ENCODE results near the gene BCAS1.

The BCAS1 gene

DNA sequence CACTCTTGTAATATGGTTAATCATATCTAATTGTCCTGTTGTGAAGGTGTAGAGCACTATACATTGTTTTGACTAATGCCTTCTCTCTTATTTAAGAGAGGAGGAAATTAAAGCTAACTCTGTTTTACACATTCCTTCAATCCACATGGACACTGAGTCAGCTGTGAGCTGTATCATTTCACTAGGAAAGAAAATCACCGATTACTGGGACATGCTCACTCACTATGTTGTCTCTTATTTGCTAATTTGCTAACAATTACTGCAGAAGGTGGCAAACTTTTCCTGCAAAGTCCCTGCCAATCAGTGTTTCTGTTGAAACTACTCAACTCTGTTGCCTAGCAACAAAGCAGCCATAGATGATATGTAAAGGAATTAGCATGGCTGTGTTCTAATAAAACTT is 98.2 kb downstream of the BCAS1 start:
- no peak overlapping the region for H3K56ac ChIP-seq (ENCODE audit: low read length)
- H4K8ac ChIP-seq (ENCODE audit: low read depth, low read length): no peak overlapping the region
- H3K27ac ChIP-seq (ENCODE audit: low read depth, low read length): no peak overlapping the region
- no peaks in the 10 kb centered on the region for H3K27me3 ChIP-seq (ENCODE audit: insufficient read depth, low read length, poor library complexity)
- H2AK5ac ChIP-seq (ENCODE audit: low read length): no peak overlapping the region
- no peak overlapping the region for H3K4me3 ChIP-seq (ENCODE audit: low read length)
- DNase-seq: peak; percentile 42
- no CpG with 5 or more reads among the region's 1 CpG for WGBS (ENCODE audit: extremely low coverage, insufficient coverage, low lambda C conversion rate)
- no peak overlapping the region for H2BK15ac ChIP-seq (replicated peaks; ENCODE audit: low read depth)
- H3K79me1 ChIP-seq (ENCODE audit: low read length): no peaks in the 10 kb centered on the region
- no peak overlapping the region for H3K4ac ChIP-seq (ENCODE audit: low read depth, low read length)
- H3K23ac ChIP-seq (ENCODE audit: low read length): no peak overlapping the region
- no peak overlapping the region for H4K5ac ChIP-seq (ENCODE audit: low read length)
- H2BK120ac ChIP-seq (ENCODE audit: low read depth, low read length): no peak overlapping the region
- no peak overlapping the region for H3K18ac ChIP-seq (ENCODE audit: low read length)
- H3K4me2 ChIP-seq (ENCODE audit: low read length): no peak overlapping the region
- H2BK5ac ChIP-seq (ENCODE audit: low read length): no peak overlapping the region
- H3K9ac ChIP-seq (ENCODE audit: low read length): no peak overlapping the region
- H3K79me2 ChIP-seq (ENCODE audit: control insufficient read depth, insufficient read depth, low read length): no peaks in the 10 kb centered on the region
- H3K36me3 ChIP-seq (ENCODE audit: control insufficient read depth, insufficient read depth, low read length): no peaks in the 10 kb centered on the region
- no peaks in the 10 kb centered on the region for H3K4me1 ChIP-seq (ENCODE audit: control insufficient read depth, low read depth, low read length)

DNA sequence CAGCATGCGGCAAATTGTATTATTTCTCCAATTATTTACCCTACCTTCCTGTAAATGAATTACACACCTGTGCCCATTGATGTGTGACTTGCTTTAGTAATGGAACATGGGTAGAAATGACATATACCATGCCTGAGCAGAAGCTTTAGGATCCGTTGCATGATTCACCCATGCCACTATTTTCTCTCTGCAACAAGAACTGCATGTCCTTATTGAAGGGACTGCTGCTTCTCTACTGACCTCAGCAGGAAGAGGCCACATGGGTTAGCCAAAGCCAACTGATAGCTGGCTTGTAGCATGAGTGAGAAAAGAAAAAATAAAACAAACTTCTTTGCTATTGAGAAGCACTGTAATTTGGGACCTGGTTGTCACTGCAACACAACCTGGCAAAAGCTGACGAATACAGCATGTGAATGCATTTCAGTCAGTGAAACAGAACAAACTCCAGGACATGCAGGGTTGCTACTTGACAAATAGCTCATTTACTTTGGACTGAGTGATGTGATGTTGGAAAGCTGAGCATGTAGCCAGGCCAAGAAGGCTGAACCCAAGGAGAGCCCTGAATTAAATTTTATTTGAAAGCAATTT is 99.2 kb downstream of the BCAS1 start:
- H2BK120ac ChIP-seq (ENCODE audit: low read depth, low read length): no peak overlapping the region
- H3K23ac ChIP-seq (ENCODE audit: low read length): no peak overlapping the region
- H3K4me2 ChIP-seq (ENCODE audit: low read length): no peak overlapping the region
- no peak overlapping the region for H3K27ac ChIP-seq (ENCODE audit: low read depth, low read length)
- H3K18ac ChIP-seq (ENCODE audit: low read length): no peak overlapping the region
- no peak for DNase-seq
- H3K36me3 ChIP-seq (ENCODE audit: control insufficient read depth, insufficient read depth, low read length): no peaks in the 10 kb centered on the region
- H3K4me3 ChIP-seq (ENCODE audit: low read length): no peak overlapping the region
- no CpG with 5 or more reads among the region's 3 CpGs for WGBS (ENCODE audit: extremely low coverage, insufficient coverage, low lambda C conversion rate)
- no peak overlapping the region for H4K8ac ChIP-seq (ENCODE audit: low read depth, low read length)
- no peak overlapping the region for H2BK5ac ChIP-seq (ENCODE audit: low read length)
- H3K9ac ChIP-seq (ENCODE audit: low read length): no peak overlapping the region
- H3K4me1 ChIP-seq (ENCODE audit: control insufficient read depth, low read depth, low read length): no peaks in the 10 kb centered on the region
- no peaks in the 10 kb centered on the region for H3K79me1 ChIP-seq (ENCODE audit: low read length)
- H4K5ac ChIP-seq (ENCODE audit: low read length): no peak overlapping the region
- H3K79me2 ChIP-seq (ENCODE audit: control insufficient read depth, insufficient read depth, low read length): no peaks in the 10 kb centered on the region
- H3K27me3 ChIP-seq (ENCODE audit: insufficient read depth, low read length, poor library complexity): no peaks in the 10 kb centered on the region
- no peak overlapping the region for H3K56ac ChIP-seq (ENCODE audit: low read length)
- H2AK5ac ChIP-seq (ENCODE audit: low read length): no peak overlapping the region
- H3K4ac ChIP-seq (ENCODE audit: low read depth, low read length): no peak overlapping the region
- H2BK15ac ChIP-seq (replicated peaks; ENCODE audit: low read depth): no peak overlapping the region

- Histone ChIP-seq H3K4ac (ENCODE audit: low read depth, low read length) (no peak overlapping the region), H2BK120ac (ENCODE audit: low read depth, low read length) (no peak overlapping the region), H3K23ac (ENCODE audit: low read length) (no peak overlapping the region), H3K27ac (ENCODE audit: low read depth, low read length) (no peak overlapping the region), H3K79me1 (ENCODE audit: low read length) (no peaks in the 10 kb centered on the region), H3K4me3 (ENCODE audit: low read length) (no peak overlapping the region), H4K5ac (ENCODE audit: low read length) (no peak overlapping the region), H3K36me3 (ENCODE audit: control insufficient read depth, insufficient read depth, low read length) (no peaks in the 10 kb centered on the region), H3K4me2 (ENCODE audit: low read length) (no peak overlapping the region), H3K56ac (ENCODE audit: low read length) (no peak overlapping the region), H3K9ac (ENCODE audit: low read length) (no peak overlapping the region), H3K79me2 (ENCODE audit: control insufficient read depth, insufficient read depth, low read length) (no peaks in the 10 kb centered on the region), H2BK15ac (replicated peaks; ENCODE audit: low read depth) (no peak overlapping the region), H3K18ac (ENCODE audit: low read length) (no peak overlapping the region), H3K27me3 (ENCODE audit: insufficient read depth, low read length, poor library complexity) (no peaks in the 10 kb centered on the region), H2BK5ac (ENCODE audit: low read length) (no peak overlapping the region), H2AK5ac (ENCODE audit: low read length) (no peak overlapping the region), H4K8ac (ENCODE audit: low read depth, low read length) (no peak overlapping the region), H3K4me1 (ENCODE audit: control insufficient read depth, low read depth, low read length) (no peaks in the 10 kb centered on the region)
- no peak for DNase-seq
- WGBS (ENCODE audit: extremely low coverage, insufficient coverage, low lambda C conversion rate): no CpG with 5 or more reads among the region's 2 CpGs
Observed at GRCh38 chr20:53970232-53970631, 100.2 kb downstream of the BCAS1 start.

DNA sequence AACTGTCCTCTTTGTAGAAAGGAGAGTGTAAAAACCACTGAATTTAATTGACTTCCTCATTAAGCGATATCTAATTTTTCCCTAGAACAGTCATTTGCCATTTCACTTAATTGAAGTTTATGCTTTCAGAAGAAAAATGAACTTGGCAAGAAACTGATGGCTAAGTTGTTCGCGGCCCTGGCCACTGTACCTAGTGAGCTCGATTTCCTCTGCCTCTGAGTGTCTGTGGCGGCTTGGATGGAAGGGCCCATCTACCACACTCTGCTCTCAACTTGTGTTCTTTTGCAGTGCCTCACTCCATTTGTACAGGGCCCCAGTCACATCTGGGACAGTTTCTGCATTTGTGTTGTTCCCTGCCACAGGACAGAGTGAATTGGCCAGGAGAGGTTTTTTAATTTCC is 102.9 kb downstream of the BCAS1 start:
- Histone ChIP-seq H3K9ac (ENCODE audit: low read length) (no peak overlapping the region), H3K36me3 (ENCODE audit: control insufficient read depth, insufficient read depth, low read length) (no peaks in the 10 kb centered on the region), H2BK5ac (ENCODE audit: low read length) (no peak overlapping the region), H3K23ac (ENCODE audit: low read length) (no peak overlapping the region), H3K79me1 (ENCODE audit: low read length) (no peaks in the 10 kb centered on the region), H3K79me2 (ENCODE audit: control insufficient read depth, insufficient read depth, low read length) (no peaks in the 10 kb centered on the region), H2BK120ac (ENCODE audit: low read depth, low read length) (no peak overlapping the region), H3K4me1 (ENCODE audit: control insufficient read depth, low read depth, low read length) (no peaks in the 10 kb centered on the region), H3K4me2 (ENCODE audit: low read length) (no peak overlapping the region), H3K27ac (ENCODE audit: low read depth, low read length) (no peak overlapping the region), H4K8ac (ENCODE audit: low read depth, low read length) (no peak overlapping the region), H4K5ac (ENCODE audit: low read length) (no peak overlapping the region), H2AK5ac (ENCODE audit: low read length) (no peak overlapping the region), H3K56ac (ENCODE audit: low read length) (no peak overlapping the region), H3K27me3 (ENCODE audit: insufficient read depth, low read length, poor library complexity) (no peaks in the 10 kb centered on the region), H3K18ac (ENCODE audit: low read length) (no peak overlapping the region), H2BK15ac (replicated peaks; ENCODE audit: low read depth) (no peak overlapping the region), H3K4ac (ENCODE audit: low read depth, low read length) (no peak overlapping the region), H3K4me3 (ENCODE audit: low read length) (no peak overlapping the region)
- DNase-seq: no peak
- WGBS (ENCODE audit: extremely low coverage, insufficient coverage, low lambda C conversion rate): no CpG with 5 or more reads among the region's 5 CpGs

DNA sequence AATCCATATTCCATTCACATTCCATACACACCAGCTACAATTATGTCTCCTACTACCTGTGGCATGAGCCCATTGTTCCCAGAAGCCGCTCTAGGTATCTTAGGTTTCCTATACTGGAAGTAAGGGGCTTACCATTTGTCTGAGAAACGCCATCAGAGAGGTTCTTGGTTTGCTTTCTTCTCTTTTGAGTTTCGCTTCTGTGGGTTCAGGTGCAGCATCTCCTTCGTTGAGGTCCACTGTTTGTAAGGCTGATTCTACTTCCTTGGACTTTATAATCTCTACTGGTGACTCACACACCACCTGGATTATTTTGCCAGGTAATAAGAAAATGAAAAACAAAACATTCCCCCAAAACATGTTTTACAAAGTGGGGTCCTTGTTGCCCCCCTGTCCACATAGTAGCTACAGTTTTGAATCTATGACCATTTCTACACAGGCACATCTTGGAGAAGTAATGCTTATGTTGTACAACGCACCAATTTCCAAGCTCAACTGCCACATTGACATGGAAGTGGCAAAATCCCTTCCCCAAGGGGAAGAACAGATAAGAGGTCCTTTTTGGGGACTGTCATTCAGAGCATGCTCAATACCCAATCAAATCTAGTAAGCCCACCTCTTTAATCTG is 103.5 kb downstream of the BCAS1 start:
- H4K5ac ChIP-seq (ENCODE audit: low read length): no peak overlapping the region
- no peak overlapping the region for H3K4ac ChIP-seq (ENCODE audit: low read depth, low read length)
- H2AK5ac ChIP-seq (ENCODE audit: low read length): no peak overlapping the region
- H3K79me2 ChIP-seq (ENCODE audit: control insufficient read depth, insufficient read depth, low read length): no peaks in the 10 kb centered on the region
- no peak overlapping the region for H2BK5ac ChIP-seq (ENCODE audit: low read length)
- no peak overlapping the region for H3K18ac ChIP-seq (ENCODE audit: low read length)
- no peaks in the 10 kb centered on the region for H3K27me3 ChIP-seq (ENCODE audit: insufficient read depth, low read length, poor library complexity)
- H4K8ac ChIP-seq (ENCODE audit: low read depth, low read length): no peak overlapping the region
- no peak overlapping the region for H3K23ac ChIP-seq (ENCODE audit: low read length)
- no peak overlapping the region for H3K27ac ChIP-seq (ENCODE audit: low read depth, low read length)
- no peak overlapping the region for H2BK120ac ChIP-seq (ENCODE audit: low read depth, low read length)
- no peaks in the 10 kb centered on the region for H3K36me3 ChIP-seq (ENCODE audit: control insufficient read depth, insufficient read depth, low read length)
- H3K79me1 ChIP-seq (ENCODE audit: low read length): no peaks in the 10 kb centered on the region
- WGBS (ENCODE audit: extremely low coverage, insufficient coverage, low lambda C conversion rate): no CpG with 5 or more reads among the region's 5 CpGs
- DNase-seq: no peak
- no peak overlapping the region for H3K9ac ChIP-seq (ENCODE audit: low read length)
- no peaks in the 10 kb centered on the region for H3K4me1 ChIP-seq (ENCODE audit: control insufficient read depth, low read depth, low read length)
- H3K4me2 ChIP-seq (ENCODE audit: low read length): no peak overlapping the region
- no peak overlapping the region for H3K4me3 ChIP-seq (ENCODE audit: low read length)
- H2BK15ac ChIP-seq (replicated peaks; ENCODE audit: low read depth): no peak overlapping the region
- H3K56ac ChIP-seq (ENCODE audit: low read length): no peak overlapping the region
